Mesodermal cell (in vitro differentiated cells): ENCODE data around the gene MAP3K5.

ENCODE experiments used
- H3K27ac ChIP-seq: 2 replicates; pipeline ENCODE4 v1.7.0; 2013; ENCODE audit warnings: mild to moderate bottlenecking, low read depth, low read length, moderate library complexity; ENCODE audit not compliant: severe bottlenecking
- H3K36me3 ChIP-seq: 2 replicates; pipeline ENCODE4 v1.7.1; 2013; ENCODE audit warnings: mild to moderate bottlenecking, low read length, moderate library complexity; ENCODE audit not compliant: control insufficient read depth, insufficient read depth
- H3K4me1 ChIP-seq: one replicate; pipeline ENCODE4 v1.7.1; 2013; ENCODE audit warnings: mild to moderate bottlenecking, low read length; ENCODE audit not compliant: insufficient read depth, control insufficient read depth, poor library complexity, severe bottlenecking
- H3K4me3 ChIP-seq: 2 replicates; pipeline ENCODE4 v1.7.0; 2013; ENCODE audit warnings: low read length, control low read depth, mild to moderate bottlenecking; ENCODE audit not compliant: insufficient read depth, poor library complexity, severe bottlenecking; ENCODE audit errors: extremely low read depth
- H3K9me3 ChIP-seq: 2 replicates; pipeline ENCODE4 v1.7.1; 2013; ENCODE audit warnings: mild to moderate bottlenecking, low read length, moderate library complexity; ENCODE audit not compliant: control insufficient read depth
- WGBS, 2 experiments: methylation state at CpG; one replicate each; pipeline ENCODE4 v1.1.5; 2013; ENCODE audit warnings: missing lambda C conversion rate in 2 of 2; ENCODE audit not compliant: insufficient coverage in 2 of 2; 5-methylcytosine and 5-hydroxymethylcytosine counted together

The MAP3K5 gene

DNA sequence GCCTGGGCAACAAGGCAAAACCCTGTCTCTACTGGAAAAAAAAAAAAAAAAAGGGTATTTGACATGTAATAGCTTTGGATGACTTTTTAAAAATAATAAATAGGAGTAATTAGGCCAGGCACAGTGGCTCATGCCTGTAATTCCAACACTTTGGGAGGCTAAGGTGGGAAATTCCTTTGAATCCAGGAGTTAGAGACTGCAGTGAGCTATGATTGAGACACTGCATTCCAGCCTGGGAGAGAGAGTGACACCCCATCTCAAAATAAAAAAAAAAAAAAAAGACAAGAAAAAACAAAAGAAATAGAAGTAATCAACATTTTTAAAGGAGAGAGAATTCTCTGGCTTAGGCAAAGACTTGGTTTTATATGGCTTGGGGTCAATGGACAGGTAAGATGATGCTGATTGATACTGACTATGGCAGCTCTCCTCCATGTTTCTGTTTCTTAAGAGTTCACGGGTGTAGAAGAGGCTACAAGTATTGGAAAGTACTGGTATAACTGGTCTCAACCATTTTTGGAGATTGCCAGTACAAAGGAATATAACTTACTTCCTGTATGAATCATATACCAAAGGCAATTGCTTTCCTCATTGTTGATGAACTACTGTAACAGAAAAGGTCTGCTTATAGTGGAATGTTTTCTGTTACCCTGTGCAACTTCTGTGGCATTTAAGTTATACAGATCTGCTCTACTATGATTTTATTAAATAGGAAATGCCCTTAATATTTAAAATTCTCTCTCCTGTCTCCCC lies 10.1 kb downstream of the MAP3K5 start:
- Histone ChIP-seq H3K4me3 (no peak overlapping the region), H3K27ac (no peak overlapping the region), H3K36me3 (no peaks in the 10 kb centered on the region), H3K4me1 (peaks cover 3% of the 10 kb centered on the region), H3K9me3 (no peaks in the 10 kb centered on the region)
- WGBS, 2 experiments: no CpG with 5 or more reads among the region's 1 CpG

DNA sequence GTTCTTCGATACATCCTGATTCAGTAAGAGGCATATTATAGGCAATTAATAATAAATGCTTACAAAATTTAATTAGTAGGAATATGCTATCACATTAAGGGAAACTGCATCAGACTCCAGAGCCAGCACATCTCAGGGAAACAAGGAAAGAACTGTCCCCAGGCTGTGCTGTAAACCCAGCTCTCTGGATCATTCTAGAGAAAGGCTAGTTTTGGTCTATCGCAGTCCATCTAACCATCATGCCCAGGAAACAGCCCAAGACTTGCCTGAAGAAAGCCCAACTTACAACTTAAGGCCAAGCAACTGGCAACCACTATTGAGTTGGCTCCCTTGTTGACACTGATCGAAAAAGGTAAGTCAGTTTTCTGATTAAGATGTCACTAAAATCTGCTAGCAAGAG lies 11.3 kb downstream of the MAP3K5 start:
- H3K9me3 ChIP-seq: no peaks in the 10 kb centered on the region
- no peaks in the 10 kb centered on the region for H3K36me3 ChIP-seq
- peaks cover 3% of the 10 kb centered on the region for H3K4me1 ChIP-seq
- 89% methylated on average over 2 of the region's 3 CpGs; no CpG with 5 or more reads in 1 of the 2 experiments for WGBS, 2 experiments
- no peak overlapping the region for H3K4me3 ChIP-seq
- no peak overlapping the region for H3K27ac ChIP-seq

DNA sequence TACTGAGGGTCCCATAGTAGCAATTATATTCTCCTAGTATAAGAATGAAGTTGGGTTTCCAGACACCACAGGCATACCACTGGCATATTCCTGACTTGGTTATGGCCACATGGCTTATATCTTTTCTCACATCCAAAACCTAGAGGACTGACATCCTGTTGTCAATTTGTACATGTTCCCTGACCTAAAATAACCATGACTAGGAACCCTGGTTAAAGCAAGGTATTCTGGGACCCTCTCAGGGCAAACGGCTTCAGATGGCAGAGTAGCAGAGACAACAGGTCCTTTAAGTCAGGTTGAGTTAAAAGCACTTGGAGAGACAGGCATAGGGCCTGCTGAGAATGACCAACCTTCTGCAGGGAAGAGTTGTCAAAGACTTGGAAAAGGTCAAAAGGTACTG lies 12.6 kb downstream of the MAP3K5 start:
- no peak overlapping the region for H3K4me3 ChIP-seq
- H3K36me3 ChIP-seq: no peaks in the 10 kb centered on the region
- WGBS, 2 experiments: 89 to 90% methylated on average over 1 of the region's 1 CpG
- no peak overlapping the region for H3K27ac ChIP-seq
- no peaks in the 10 kb centered on the region for H3K9me3 ChIP-seq
- H3K4me1 ChIP-seq: peaks cover 3% of the 10 kb centered on the region

- Histone ChIP-seq H3K4me3 (no peak overlapping the region), H3K36me3 (no peaks in the 10 kb centered on the region), H3K4me1 (no peaks in the 10 kb centered on the region), H3K9me3 (no peaks in the 10 kb centered on the region), H3K27ac (no peak overlapping the region)
- 80 to 100% methylated on average over 1 of the region's 3 CpGs for WGBS, 2 experiments
Measured at GRCh38 chr6:136777651-136778050, 14.6 kb downstream of the MAP3K5 start.

DNA sequence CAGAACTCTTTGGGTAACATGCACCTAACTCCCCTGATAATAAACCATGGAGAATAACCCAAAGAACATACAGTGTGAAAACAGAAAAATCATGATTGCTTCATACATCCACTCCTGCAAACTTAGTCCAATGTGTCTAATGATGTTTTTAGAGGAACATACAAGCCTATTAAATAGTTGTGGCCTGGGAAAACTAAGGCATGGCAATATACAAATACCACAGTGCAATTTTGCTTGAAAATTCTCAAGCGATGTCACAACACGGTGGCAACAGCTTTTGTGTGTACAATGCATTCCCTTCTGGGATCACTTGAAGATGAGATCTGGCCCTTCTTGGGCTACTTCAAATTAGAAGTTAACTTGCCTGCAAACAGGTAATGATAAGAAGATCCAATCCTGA lies 16.7 kb downstream of the MAP3K5 start:
- Histone ChIP-seq H3K4me1 (no peaks in the 10 kb centered on the region), H3K36me3 (no peaks in the 10 kb centered on the region), H3K9me3 (no peaks in the 10 kb centered on the region), H3K27ac (no peak overlapping the region), H3K4me3 (no peak overlapping the region)
- 96 to 100% methylated on average over 2 of the region's 2 CpGs for WGBS, 2 experiments

DNA sequence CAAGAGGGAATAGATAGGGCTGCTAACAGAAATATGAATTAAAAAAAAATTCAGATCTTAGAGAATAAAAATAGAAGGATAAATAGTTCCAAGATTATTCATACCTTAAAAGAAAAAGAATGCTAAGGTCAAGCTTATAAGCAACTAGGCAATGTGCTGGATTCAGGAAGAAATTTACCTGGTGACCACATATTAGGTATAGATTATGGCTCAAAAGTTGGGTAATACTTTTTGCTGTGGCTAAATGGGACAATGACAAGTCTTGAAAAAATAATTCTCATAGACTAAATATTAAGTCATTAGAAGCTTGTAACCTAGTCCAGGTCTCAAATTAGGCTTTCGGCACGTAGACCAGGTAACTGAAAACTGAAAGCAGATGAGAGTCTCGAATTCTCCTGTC lies 17.2 kb downstream of the MAP3K5 start:
- Histone ChIP-seq H3K4me1 (no peaks in the 10 kb centered on the region), H3K27ac (no peak overlapping the region), H3K9me3 (no peaks in the 10 kb centered on the region), H3K4me3 (no peak overlapping the region), H3K36me3 (no peaks in the 10 kb centered on the region)
- 87 to 100% methylated on average over 3 of the region's 3 CpGs for WGBS, 2 experiments

- H3K9me3 ChIP-seq: no peaks in the 10 kb centered on the region
- H3K27ac ChIP-seq: no peak overlapping the region
- H3K4me3 ChIP-seq: no peak overlapping the region
- H3K36me3 ChIP-seq: no peaks in the 10 kb centered on the region
- WGBS, 2 experiments: 89 to 90% methylated on average over 4 of the region's 6 CpGs
- H3K4me1 ChIP-seq: no peaks in the 10 kb centered on the region
Measured at GRCh38 chr6:136774228-136775041, 17.8 kb downstream of the MAP3K5 start.

- no peak overlapping the region for H3K4me3 ChIP-seq
- WGBS, 2 experiments: 85 to 100% methylated on average over 2 of the region's 4 CpGs
- H3K27ac ChIP-seq: no peak overlapping the region
- no peaks in the 10 kb centered on the region for H3K36me3 ChIP-seq
- no peaks in the 10 kb centered on the region for H3K4me1 ChIP-seq
- no peaks in the 10 kb centered on the region for H3K9me3 ChIP-seq
Measured at GRCh38 chr6:136773473-136773796, 18.8 kb downstream of the MAP3K5 start.

GRCh38 chr6:136772685-136773472 lies 19.4 kb downstream of the MAP3K5 start:
- H3K27ac ChIP-seq: no peak overlapping the region
- H3K4me1 ChIP-seq: no peaks in the 10 kb centered on the region
- 88 to 89% methylated on average over 5 of the region's 6 CpGs for WGBS, 2 experiments
- no peaks in the 10 kb centered on the region for H3K36me3 ChIP-seq
- no peak overlapping the region for H3K4me3 ChIP-seq
- H3K9me3 ChIP-seq: no peaks in the 10 kb centered on the region

DNA sequence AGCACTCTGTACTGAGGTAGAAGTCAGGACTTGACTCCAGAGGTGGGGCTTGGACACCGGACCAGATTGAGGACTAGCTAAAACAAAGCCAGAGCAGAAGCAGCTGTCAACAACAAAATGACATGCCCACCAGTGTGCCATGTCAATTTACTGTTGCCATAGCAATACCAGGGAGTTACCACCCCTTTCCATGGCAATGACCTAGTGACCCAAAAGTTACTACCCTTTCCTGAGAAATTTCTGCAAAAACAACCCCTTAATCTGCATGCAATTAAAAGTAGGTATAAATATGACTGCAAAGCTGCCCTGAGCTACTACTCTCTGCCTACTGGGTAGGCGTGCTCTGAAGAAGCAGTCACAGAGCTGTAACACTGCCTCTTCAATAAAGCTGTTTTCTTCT lies 21.0 kb downstream of the MAP3K5 start:
- no peak overlapping the region for H3K4me3 ChIP-seq
- no peaks in the 10 kb centered on the region for H3K4me1 ChIP-seq
- no peaks in the 10 kb centered on the region for H3K36me3 ChIP-seq
- 83 to 100% methylated on average over 1 to 2 of the region's 2 CpGs for WGBS, 2 experiments
- no peak overlapping the region for H3K27ac ChIP-seq
- no peaks in the 10 kb centered on the region for H3K9me3 ChIP-seq
